ENCODE data around the gene RAB37.

The RAB37 gene

GRCh38 chr17:74757931-74758847 is 21.1 kb downstream of the RAB37 start:
- no peak for FAIRE-seq
- no peak for DNase-seq (ENCODE audit: insufficient read length, low spot score)
- TF ChIP-seq POLR2A (IDR thresholded peaks at IDR 0.05; ENCODE audit: low read depth, low read length) (no peak), POU2F2 (IDR thresholded peaks at IDR 0.05; ENCODE audit: low read depth, low read length) (no peak), PAX5 (IDR thresholded peaks at IDR 0.05; ENCODE audit: insufficient read depth, low read length, severe bottlenecking) (no peak), POLR2AphosphoS5 (IDR thresholded peaks at IDR 0.05; ENCODE audit: low read depth, low read length) (no peak), SPI1 (IDR thresholded peaks at IDR 0.05; ENCODE audit: low read depth, low read length) (no peak), TAF1 (IDR thresholded peaks at IDR 0.05; ENCODE audit: low read depth, low read length) (no peak)

GRCh38 chr17:74758848-74759168 is 21.8 kb downstream of the RAB37 start:
- TF ChIP-seq POU2F2 (IDR thresholded peaks at IDR 0.05; ENCODE audit: low read depth, low read length) (no peak), POLR2A (IDR thresholded peaks at IDR 0.05; ENCODE audit: low read depth, low read length) (no peak), SPI1 (IDR thresholded peaks at IDR 0.05; ENCODE audit: low read depth, low read length) (no peak), POLR2AphosphoS5 (IDR thresholded peaks at IDR 0.05; ENCODE audit: low read depth, low read length) (no peak)
- FAIRE-seq (no peak), DNase-seq (ENCODE audit: insufficient read length, low spot score) (no peak)

- TF ChIP-seq POU2F2 (IDR thresholded peaks at IDR 0.05; ENCODE audit: low read depth, low read length): no peak
- no peak for TF ChIP-seq PAX5 (IDR thresholded peaks at IDR 0.05; ENCODE audit: insufficient read depth, low read length, severe bottlenecking)
- no peak for TF ChIP-seq POLR2A (IDR thresholded peaks at IDR 0.05; ENCODE audit: low read depth, low read length)
- no peak for TF ChIP-seq TAF1 (IDR thresholded peaks at IDR 0.05; ENCODE audit: low read depth, low read length)
- no peak for TF ChIP-seq POLR2AphosphoS5 (IDR thresholded peaks at IDR 0.05; ENCODE audit: low read depth, low read length)
- TF ChIP-seq SPI1 (IDR thresholded peaks at IDR 0.05; ENCODE audit: low read depth, low read length): no peak
- DNase-seq (ENCODE audit: insufficient read length, low spot score) (peak; percentile 78), FAIRE-seq (peak; percentile 93)
These were observed 22.3 kb downstream of the RAB37 start for GRCh38 chr17:74759243-74759801.

- TF ChIP-seq PAX5 (IDR thresholded peaks at IDR 0.05; ENCODE audit: insufficient read depth, low read length, severe bottlenecking): no peak
- no peak for TF ChIP-seq POU2F2 (IDR thresholded peaks at IDR 0.05; ENCODE audit: low read depth, low read length)
- no peak for TF ChIP-seq SPI1 (IDR thresholded peaks at IDR 0.05; ENCODE audit: low read depth, low read length)
- TF ChIP-seq TAF1 (IDR thresholded peaks at IDR 0.05; ENCODE audit: low read depth, low read length): no peak
- TF ChIP-seq POLR2A (IDR thresholded peaks at IDR 0.05; ENCODE audit: low read depth, low read length): no peak
- no peak for TF ChIP-seq POLR2AphosphoS5 (IDR thresholded peaks at IDR 0.05; ENCODE audit: low read depth, low read length)
- no peak for DNase-seq (ENCODE audit: insufficient read length, low spot score)
- no peak for FAIRE-seq
These were observed 22.9 kb downstream of the RAB37 start for GRCh38 chr17:74759941-74760340.

- FAIRE-seq (no peak), DNase-seq (ENCODE audit: insufficient read length, low spot score) (no peak)
- TF ChIP-seq TAF1 (IDR thresholded peaks at IDR 0.05; ENCODE audit: low read depth, low read length) (no peak), POLR2AphosphoS5 (IDR thresholded peaks at IDR 0.05; ENCODE audit: low read depth, low read length) (no peak), POU2F2 (IDR thresholded peaks at IDR 0.05; ENCODE audit: low read depth, low read length) (no peak), SPI1 (IDR thresholded peaks at IDR 0.05; ENCODE audit: low read depth, low read length) (no peak), PAX5 (IDR thresholded peaks at IDR 0.05; ENCODE audit: insufficient read depth, low read length, severe bottlenecking) (no peak), POLR2A (IDR thresholded peaks at IDR 0.05; ENCODE audit: low read depth, low read length) (no peak)
These were observed 23.5 kb downstream of the RAB37 start for GRCh38 chr17:74760404-74761105.

- no peak for FAIRE-seq
- TF ChIP-seq POLR2A (IDR thresholded peaks at IDR 0.05; ENCODE audit: low read depth, low read length): no peak
- no peak for TF ChIP-seq SPI1 (IDR thresholded peaks at IDR 0.05; ENCODE audit: low read depth, low read length)
- TF ChIP-seq PAX5 (IDR thresholded peaks at IDR 0.05; ENCODE audit: insufficient read depth, low read length, severe bottlenecking): no peak
- no peak for DNase-seq (ENCODE audit: insufficient read length, low spot score)
These were observed 24.4 kb downstream of the RAB37 start for GRCh38 chr17:74761419-74761818.

- no peak for FAIRE-seq
These were observed 24.9 kb downstream of the RAB37 start for GRCh38 chr17:74761931-74762330.

GRCh38 chr17:74763565-74764387 is 26.7 kb downstream of the RAB37 start:
- no peak for TF ChIP-seq POLR2A (IDR thresholded peaks at IDR 0.05; ENCODE audit: low read depth, low read length)
- no peak for TF ChIP-seq TAF1 (IDR thresholded peaks at IDR 0.05; ENCODE audit: low read depth, low read length)
- TF ChIP-seq POU2F2 (IDR thresholded peaks at IDR 0.05; ENCODE audit: low read depth, low read length): no peak
- no peak for TF ChIP-seq POLR2AphosphoS5 (IDR thresholded peaks at IDR 0.05; ENCODE audit: low read depth, low read length)
- no peak for TF ChIP-seq PAX5 (IDR thresholded peaks at IDR 0.05; ENCODE audit: insufficient read depth, low read length, severe bottlenecking)
- no peak for TF ChIP-seq SPI1 (IDR thresholded peaks at IDR 0.05; ENCODE audit: low read depth, low read length)
- no peak for DNase-seq (ENCODE audit: insufficient read length, low spot score)
- no peak for FAIRE-seq

More at GRCh38 chr17:74761931-74762330, 24.9 kb downstream of the RAB37 start:
- DNase-seq (ENCODE audit: insufficient read length, low spot score): no peak
- TF ChIP-seq POLR2A (IDR thresholded peaks at IDR 0.05; ENCODE audit: low read depth, low read length) (no peak), TAF1 (IDR thresholded peaks at IDR 0.05; ENCODE audit: low read depth, low read length) (no peak), PAX5 (IDR thresholded peaks at IDR 0.05; ENCODE audit: insufficient read depth, low read length, severe bottlenecking) (no peak), POU2F2 (IDR thresholded peaks at IDR 0.05; ENCODE audit: low read depth, low read length) (no peak), POLR2AphosphoS5 (IDR thresholded peaks at IDR 0.05; ENCODE audit: low read depth, low read length) (no peak), SPI1 (IDR thresholded peaks at IDR 0.05; ENCODE audit: low read depth, low read length) (no peak)

Measured in GM12891 (cell line).